ENCODE measurements around the gene TBC1D30.

Gene TBC1D30

DNA sequence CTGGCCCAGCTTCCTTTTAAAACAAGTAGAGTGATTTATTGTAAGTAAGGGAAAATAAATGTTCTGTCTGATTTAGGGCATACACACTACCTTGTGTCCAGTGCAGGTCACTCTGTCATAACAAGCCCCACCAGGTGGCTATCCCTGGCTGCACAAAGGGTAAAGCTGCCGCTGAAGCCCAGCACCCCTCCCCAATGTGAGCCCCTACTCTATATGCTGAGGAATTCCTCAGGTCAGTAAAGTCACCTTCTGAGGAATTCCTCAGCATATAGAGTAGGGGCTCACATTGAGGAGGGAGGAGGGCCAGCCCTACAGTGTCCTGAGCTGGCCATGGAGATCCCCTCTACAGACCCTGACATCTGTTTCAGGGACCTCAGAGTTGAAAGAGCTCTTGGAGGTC lies 67.2 kb downstream of the TBC1D30 start:
- DNase-seq (ENCODE audit: low read depth), result no peak
- no peak for TF ChIP-seq CTCF (IDR thresholded peaks at IDR 0.05; ENCODE audit: low read depth, low read length, missing control alignments)
- H3K4me3 ChIP-seq (ENCODE audit: low read depth, low read length), result no peak overlapping the region

DNA sequence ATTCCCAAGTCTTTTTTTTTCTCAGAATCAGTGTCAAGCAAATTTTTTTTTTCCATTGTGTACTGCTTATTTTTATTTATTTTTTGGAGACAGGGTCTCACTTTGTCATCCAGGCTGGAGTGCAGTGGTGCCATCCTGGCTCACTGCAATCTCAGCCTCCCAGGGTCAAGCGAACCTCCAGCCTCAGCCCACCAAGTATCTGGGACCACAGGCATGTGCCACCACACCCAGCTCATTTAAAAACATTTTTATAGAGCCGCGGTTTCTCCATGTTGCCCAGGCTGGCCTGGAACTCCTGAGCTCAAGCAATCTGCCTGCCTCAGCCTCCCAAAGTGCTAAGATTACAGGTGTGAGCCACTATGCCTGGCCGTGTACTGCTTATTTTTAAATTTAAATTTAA lies 68.1 kb downstream of the TBC1D30 start:
- no peak for TF ChIP-seq CTCF (IDR thresholded peaks at IDR 0.05; ENCODE audit: low read depth, low read length, missing control alignments)
- DNase-seq (ENCODE audit: low read depth), result no peak
- H3K4me3 ChIP-seq (ENCODE audit: low read depth, low read length), result no peak overlapping the region

GRCh38 chr12:64893961-64894360 lies 69.5 kb downstream of the TBC1D30 start:
- TF ChIP-seq CTCF (IDR thresholded peaks at IDR 0.05; ENCODE audit: low read depth, low read length, missing control alignments), result no peak
- DNase-seq (ENCODE audit: low read depth), result no peak
- no peak overlapping the region for H3K4me3 ChIP-seq (ENCODE audit: low read depth, low read length)

DNA sequence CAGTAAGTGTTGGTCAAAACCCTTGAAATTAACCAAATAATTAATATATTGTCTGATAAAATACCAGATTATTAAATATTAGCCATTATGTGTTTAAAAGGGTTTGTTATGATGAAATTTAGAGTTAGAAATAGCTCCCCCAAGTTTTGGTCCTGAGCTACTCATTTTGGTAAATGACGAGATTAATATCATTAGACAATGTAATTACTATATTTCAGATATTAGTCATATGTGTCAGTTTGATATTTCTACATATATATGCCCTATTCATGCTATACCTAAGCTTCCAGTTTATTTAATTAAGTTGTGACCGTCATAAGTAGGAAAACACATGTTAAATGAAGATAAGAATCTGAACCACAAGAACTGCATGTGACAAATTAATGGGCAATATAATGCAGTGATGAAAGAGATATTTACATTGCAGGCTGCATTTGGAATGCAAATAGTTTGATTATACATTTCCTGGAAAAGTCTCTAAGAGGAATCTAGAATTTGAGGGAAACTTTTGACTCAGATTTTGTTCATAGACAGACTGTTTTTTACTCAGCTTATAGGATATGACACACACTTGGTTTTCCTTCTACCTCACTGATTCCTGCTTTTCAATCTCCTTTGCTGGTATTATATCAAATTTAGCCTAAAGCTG lies 70.5 kb downstream of the TBC1D30 start:
- no peak for DNase-seq (ENCODE audit: low read depth)
- TF ChIP-seq CTCF (IDR thresholded peaks at IDR 0.05; ENCODE audit: low read depth, low read length, missing control alignments), result no peak
- no peak overlapping the region for H3K4me3 ChIP-seq (ENCODE audit: low read depth, low read length)

DNA sequence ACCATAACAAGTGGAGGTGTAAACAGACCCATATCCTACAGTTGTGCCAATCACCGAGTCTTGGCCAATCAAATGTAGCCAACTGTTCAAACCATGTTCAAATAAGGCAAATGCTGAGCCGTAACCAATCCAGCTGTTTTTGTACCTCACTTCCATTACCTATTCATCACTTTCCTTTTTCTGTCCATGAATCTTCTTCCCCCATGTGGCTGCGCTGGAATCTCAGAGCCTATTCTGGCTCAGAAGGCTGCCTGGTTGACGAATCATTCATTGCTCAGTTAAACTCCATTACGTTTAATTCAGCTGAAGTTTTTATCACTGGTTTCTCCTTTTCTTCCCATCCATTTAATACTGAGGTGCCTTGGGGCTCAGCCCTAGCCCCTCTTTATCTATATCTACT lies 71.1 kb downstream of the TBC1D30 start:
- DNase-seq (ENCODE audit: low read depth), result no peak

DNA sequence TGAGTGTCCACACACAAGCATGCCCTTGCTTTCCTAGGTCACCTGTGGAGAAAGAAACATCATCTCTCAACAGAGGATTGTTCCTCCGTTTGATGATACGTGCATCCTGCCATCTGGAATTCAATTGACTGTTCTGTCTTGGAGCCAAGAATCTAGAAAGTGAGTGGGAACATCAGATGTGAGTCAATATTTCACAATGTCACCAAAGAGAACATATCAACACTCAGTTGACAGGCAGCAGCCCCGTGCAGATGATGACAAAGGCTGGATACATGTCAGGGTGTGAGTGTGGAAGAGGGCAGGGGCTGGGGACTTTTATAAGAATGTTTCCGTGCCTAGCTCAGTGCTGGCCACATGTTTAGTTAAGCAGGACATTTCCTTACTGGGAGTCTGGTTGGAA lies 76.1 kb downstream of the TBC1D30 start:
- TF ChIP-seq CTCF (IDR thresholded peaks at IDR 0.05; ENCODE audit: low read depth, low read length, missing control alignments), result no peak
- H3K4me3 ChIP-seq (ENCODE audit: low read depth, low read length), result no peak overlapping the region
- no peak for DNase-seq (ENCODE audit: low read depth)

More for the DNA sequence above, 71.1 kb downstream of the TBC1D30 start:
- no peak for TF ChIP-seq CTCF (IDR thresholded peaks at IDR 0.05; ENCODE audit: low read depth, low read length, missing control alignments)
- H3K4me3 ChIP-seq (ENCODE audit: low read depth, low read length), result no peak overlapping the region

DNA sequence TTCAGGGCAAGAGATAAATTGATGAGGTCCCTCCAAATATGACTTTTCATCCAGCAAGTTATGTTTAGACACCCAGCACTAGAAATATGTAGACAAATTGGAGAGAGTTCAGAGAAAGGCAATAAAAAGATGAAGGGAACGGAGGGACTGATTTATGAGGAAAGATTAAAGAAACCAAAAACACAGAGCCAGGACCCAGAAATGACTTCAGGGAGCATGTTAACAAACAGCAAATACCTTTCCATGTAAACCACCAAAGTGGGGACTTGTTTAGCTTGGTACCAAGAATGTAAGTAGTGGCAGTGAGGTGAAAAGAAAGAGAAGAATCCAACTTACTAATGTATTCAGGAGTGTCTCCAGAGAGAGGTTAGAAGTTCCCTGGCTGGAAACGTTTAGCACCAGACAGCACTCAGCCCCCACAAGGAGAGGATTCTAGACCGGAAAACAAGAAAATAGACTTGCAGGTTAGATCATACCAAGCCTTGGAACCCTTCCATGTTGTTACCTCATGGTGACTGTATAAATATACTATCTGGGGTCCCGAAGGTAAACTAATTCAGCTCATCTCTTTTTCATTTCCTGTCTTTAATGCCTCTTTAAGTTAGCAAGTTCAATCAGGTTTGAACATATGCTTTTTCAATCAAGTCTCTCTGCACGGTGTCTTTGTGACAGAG lies 79.2 kb downstream of the TBC1D30 start:
- no peak for DNase-seq (ENCODE audit: low read depth)
- no peak overlapping the region for H3K4me3 ChIP-seq (ENCODE audit: low read depth, low read length)
- TF ChIP-seq CTCF (IDR thresholded peaks at IDR 0.05; ENCODE audit: low read depth, low read length, missing control alignments), result no peak

All from GM12864 (cell line).